ENCODE results near the gene SORCS1.
"Not testable (repeated sequence)": the region's sequence is repeated elsewhere in the genome, so short reads cannot be mapped to it uniquely, and the experiment has no call there.

The SORCS1 gene

DNA sequence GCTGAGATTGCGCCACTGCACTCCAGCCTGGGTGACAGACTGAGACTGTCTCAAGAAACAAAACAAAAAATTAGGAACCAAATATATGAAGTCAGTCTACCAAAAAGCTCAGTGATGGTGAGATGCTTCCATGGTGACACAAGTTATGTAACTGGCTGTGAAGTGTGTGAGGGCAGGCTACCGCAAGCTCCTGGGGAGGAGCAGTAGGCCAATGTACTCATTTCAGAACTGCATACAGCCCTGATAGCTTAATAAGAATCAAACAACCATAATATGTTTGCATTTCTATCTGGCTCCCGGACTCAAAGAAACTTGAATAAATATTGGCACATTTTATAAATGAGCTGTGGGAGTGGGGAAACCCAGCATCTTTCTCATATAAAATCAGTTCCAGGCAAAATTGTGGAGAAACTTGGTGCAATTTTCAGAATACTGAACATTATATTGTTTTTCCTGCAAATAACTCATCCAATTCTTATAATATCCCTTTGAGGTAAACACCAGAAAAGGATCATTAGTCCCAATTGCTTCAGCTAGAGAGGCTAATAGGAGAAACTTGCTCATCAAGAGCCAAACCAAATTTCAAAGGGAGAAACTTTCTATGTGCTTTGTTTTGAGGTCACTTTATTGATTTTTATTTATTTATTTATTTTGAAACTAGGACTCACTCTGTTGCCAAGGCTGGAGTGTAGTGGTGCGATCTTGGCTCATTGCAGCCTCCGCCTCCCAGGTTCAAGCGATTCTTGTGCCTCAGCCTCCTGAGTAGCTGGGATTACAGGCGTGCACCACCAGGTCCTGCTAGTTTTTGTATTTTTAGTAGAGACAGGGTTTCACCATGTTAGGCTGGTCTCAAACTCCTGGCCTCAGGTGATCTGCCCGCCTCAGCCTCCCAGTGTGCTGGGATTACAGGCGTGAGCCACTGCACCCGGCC, 127.0 kb downstream of the SORCS1 start:
- TF ChIP-seq, protein P1, sequence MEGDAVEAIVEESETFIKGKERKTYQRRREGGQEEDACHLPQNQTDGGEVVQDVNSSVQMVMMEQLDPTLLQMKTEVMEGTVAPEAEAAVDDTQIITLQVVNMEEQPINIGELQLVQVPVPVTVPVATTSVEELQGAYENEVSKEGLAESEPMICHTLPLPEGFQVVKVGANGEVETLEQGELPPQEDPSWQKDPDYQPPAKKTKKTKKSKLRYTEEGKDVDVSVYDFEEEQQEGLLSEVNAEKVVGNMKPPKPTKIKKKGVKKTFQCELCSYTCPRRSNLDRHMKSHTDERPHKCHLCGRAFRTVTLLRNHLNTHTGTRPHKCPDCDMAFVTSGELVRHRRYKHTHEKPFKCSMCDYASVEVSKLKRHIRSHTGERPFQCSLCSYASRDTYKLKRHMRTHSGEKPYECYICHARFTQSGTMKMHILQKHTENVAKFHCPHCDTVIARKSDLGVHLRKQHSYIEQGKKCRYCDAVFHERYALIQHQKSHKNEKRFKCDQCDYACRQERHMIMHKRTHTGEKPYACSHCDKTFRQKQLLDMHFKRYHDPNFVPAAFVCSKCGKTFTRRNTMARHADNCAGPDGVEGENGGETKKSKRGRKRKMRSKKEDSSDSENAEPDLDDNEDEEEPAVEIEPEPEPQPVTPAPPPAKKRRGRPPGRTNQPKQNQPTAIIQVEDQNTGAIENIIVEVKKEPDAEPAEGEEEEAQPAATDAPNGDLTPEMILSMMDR (IDR thresholded peaks at IDR 0.05; ENCODE audit: low read depth, low read length) = no peak

DNA sequence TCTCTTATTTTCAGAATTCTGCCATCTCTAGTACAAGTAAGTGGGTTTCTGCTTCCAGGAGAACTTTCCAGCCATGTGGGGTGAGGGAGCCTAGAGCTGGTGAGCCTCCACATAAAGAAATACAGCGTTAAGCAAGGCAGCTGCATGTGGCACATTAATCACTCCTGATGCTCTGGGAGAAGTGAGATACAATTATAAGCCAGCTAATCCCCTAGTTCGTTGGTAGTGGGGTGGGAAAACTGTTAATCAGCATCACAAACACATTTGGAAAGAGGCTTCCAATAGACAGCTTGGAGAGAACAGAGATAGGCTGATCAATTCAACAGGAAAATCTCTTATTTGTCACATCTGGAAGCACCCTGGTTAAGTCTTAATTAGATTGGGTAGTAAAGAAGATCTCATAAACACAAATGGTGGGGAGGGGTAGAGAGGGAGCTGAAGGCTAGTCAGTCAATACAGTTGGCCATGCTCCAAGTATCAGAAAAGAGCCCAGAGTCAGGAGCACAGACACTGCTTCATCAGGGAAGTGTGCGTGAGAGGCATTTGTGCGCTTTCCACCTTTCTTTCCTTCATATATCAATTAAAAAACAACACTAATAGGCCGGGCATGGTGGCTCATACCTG, 130.6 kb downstream of the SORCS1 start:
- in situ Hi-C loops (cut with HindIII; ENCODE audit: low sequenced_read_pairs) = no loop called here
- TF ChIP-seq, protein P1 (IDR thresholded peaks at IDR 0.05; ENCODE audit: low read depth, low read length) = no peak
- no peak for DNase-seq (ENCODE audit: low read depth, low spot score)
- H3K4me3 ChIP-seq (ENCODE audit: low read depth, low read length) = no peak overlapping the region

More for the DNA sequence above, 127.0 kb downstream of the SORCS1 start:
- in situ Hi-C loops (cut with HindIII; ENCODE audit: low sequenced_read_pairs) = no loop called here
- no peak for DNase-seq (ENCODE audit: low read depth, low spot score)
- no peak overlapping the region for H3K4me3 ChIP-seq (ENCODE audit: low read depth, low read length)

DNA sequence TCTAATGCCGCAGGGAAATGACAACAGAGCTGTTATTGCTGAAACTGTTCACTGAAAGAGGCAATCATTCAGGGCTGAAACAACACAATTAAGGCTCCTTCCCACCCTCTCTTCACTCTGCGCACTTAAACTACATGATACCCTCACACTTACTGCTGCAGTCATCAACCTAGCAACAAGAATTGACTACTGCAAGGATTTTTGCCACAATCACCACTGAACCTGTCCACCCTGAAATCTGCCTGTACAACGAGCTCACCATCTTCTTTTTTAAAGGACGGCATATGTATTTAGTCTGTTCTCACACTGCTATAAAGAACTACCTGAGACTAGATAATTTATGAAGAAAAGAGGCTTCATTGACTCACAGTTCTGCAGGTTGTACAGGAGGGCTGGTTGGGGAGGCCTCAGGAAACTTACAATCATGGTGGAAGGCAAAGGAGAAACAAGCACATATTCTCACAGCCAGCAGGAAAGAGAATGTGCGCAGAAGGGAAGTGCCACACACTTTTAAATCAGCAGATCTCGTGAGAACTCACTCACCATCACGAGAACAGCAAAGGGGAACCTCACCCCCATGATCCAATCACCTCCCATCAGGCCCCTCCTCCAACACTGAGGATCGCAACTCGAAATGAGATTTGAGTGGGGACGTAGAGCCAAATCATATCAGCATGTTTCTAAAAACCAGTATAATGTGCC, 131.7 kb downstream of the SORCS1 start:
- in situ Hi-C loops (cut with HindIII; ENCODE audit: low sequenced_read_pairs) = no loop called here
- H3K4me3 ChIP-seq (ENCODE audit: low read depth, low read length) = no peak overlapping the region
- no peak for DNase-seq (ENCODE audit: low read depth, low spot score)
- TF ChIP-seq, protein P1 (IDR thresholded peaks at IDR 0.05; ENCODE audit: low read depth, low read length) = no peak

DNA sequence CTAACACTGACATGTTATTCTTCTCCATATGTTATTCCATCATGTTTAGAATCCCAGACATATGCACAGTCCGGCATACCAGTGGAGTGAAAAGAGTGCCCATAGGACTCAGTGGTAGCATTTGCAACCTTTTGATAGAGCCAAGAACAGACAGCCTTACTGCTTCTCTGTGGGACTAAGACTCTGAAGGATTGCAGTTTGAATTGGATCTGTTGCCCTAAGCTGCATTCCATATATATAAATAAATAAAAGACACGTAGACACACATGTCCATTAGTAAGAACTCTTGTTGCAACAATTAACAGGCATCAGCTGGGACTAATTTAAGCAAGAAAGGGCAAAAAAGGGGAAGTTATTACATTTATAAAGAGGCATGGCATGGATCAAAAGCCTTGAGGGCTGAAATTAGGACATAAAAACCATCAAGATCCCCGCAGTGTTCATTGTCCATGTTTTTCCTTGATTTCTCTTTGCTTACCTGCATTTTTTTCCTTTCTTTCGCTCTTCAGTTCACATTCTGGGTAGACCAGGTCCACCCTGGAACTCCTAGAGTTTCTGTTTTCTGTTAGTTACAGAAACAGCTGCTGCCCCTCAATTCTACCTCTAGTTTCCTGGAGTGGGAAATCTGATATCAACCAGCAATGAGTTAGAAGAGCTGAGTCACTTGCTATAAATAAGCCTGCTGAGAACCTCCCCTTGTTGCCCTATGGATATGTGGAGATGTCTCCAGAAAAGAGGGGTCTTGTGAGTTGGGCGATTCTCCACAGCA, 132.4 kb downstream of the SORCS1 start:
- in situ Hi-C loops (cut with HindIII; ENCODE audit: low sequenced_read_pairs) = no loop called here
- no peak for DNase-seq (ENCODE audit: low read depth, low spot score)
- no peak overlapping the region for H3K4me3 ChIP-seq (ENCODE audit: low read depth, low read length)
- TF ChIP-seq, protein P1 (IDR thresholded peaks at IDR 0.05; ENCODE audit: low read depth, low read length) = no peak

DNA sequence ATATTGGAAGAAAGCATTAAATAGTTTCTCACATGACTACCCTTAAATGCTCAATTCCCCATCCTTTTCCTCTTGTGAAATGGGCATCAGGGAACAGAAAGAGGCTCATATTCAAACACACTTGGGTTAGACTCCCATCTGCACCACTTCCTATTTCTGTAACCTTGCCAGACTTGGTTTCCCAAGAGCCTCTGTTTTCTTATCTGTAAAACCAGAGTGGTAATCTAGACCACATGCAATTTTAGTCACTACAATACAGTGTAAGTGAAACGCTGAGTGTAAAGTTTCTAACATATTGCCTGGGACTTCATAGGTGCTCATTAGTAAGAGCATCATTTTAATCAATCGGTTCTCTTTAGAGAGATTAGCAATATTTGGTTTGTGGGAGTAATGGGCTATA, 136.3 kb downstream of the SORCS1 start:
- TF ChIP-seq, protein P1 (IDR thresholded peaks at IDR 0.05; ENCODE audit: low read depth, low read length) = no peak
- no peak overlapping the region for H3K4me3 ChIP-seq (ENCODE audit: low read depth, low read length)
- DNase-seq (ENCODE audit: low read depth, low spot score) = no peak
- in situ Hi-C loops (cut with HindIII; ENCODE audit: low sequenced_read_pairs) = no loop called here

DNA sequence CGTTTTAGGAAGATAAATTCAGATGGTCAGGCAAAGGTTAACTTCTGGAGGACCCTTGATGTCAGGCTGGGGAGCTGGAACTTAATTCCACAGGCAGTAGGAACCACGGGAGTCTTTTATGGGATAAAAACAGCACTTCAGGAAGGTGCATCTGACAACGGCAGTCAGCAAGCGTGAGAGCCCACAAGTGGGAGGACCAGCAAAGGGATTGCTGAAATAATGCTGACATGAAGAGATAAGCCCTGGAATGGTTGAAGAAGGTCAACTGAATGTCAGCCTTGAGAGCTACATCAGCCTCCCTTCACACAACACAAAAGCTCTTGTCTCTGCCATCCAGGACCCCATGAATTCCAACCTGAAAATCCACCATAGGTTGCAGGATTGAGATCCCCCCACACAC, 138.8 kb downstream of the SORCS1 start:
- TF ChIP-seq, protein P1 (IDR thresholded peaks at IDR 0.05; ENCODE audit: low read depth, low read length) = no peak
- in situ Hi-C loops (cut with HindIII; ENCODE audit: low sequenced_read_pairs) = no loop called here
- no peak overlapping the region for H3K4me3 ChIP-seq (ENCODE audit: low read depth, low read length)
- no peak for DNase-seq (ENCODE audit: low read depth, low spot score)

DNA sequence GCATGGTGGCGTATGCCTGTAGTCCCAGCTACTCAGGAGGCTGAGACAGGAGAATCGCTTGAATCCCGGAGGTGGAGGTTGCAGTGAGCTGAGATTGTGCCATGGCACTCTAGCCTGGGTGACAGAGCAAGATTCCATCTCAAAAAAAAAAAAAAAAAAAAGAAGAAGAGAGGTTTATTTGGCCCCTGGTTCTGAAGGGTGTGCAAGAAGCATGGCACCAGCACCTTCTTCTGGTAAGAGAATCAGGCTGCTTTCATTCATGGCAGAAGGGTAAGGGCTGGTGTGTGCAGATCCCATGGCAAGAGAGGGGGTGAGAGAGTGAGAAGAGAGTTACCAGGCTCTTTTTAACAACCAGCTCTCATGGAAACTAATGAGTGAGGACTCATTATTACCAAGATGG, 140.5 kb downstream of the SORCS1 start:
- DNase-seq (ENCODE audit: low read depth, low spot score); H3K4me3 ChIP-seq (ENCODE audit: low read depth, low read length); in situ Hi-C loops (cut with HindIII; ENCODE audit: low sequenced_read_pairs): not testable (repeated sequence)

Data from astrocyte of the spinal cord (primary cell).